ENCODE results near the gene IL7R.
"Not testable (repeated sequence)": the region's sequence is repeated elsewhere in the genome, so short reads cannot be mapped to it uniquely, and the experiment has no call there.

GRCh38 chr5:35845508-35845907, 11.2 kb upstream of the IL7R start:
- TF ChIP-seq EZH2phosphoT487 (IDR thresholded peaks at IDR 0.05; ENCODE audit: low read depth, severe bottlenecking, unreplicated experiment); EZH2 (IDR thresholded peaks at IDR 0.05; ENCODE audit: borderline replicate concordance); CTCF (IDR thresholded peaks at IDR 0.05; ENCODE audit: poor library complexity): not testable (repeated sequence)

Measured in hepatocyte (in vitro differentiated cells).